H1 (cell line): ENCODE data around the gene ELOVL2. TPM values are rescaled to one million over a fixed set of nuclear protein-coding genes. Genes with fewer than 3 reads are reported as not detected.

Experiments
- BACH1 ChIP-seq: IDR thresholded peaks from 2 replicates; pipeline ENCODE4 v1.6.1; 2012; ENCODE audit warnings: low read length, improper control_type of control experiment
- CTBP2 ChIP-seq: IDR thresholded peaks from 2 replicates; pipeline ENCODE4 v1.7.0; 2011; ENCODE audit warnings: borderline replicate concordance, mild to moderate bottlenecking, moderate library complexity, mixed read lengths, low read length; ENCODE audit not compliant: insufficient read depth, insufficient read length
- polyA plus RNA-seq, 7 experiments: library from polyadenylated mRNA; depleted of rRNA in 3 of 7; stranded (reverse) in 5 of 7; unstranded in 2 of 7; fragments of >200 nt in 5 of 7; fragments of 200-250 nt in 2 of 7; gene quantifications; 1 replicate in 5 of 7; 2 replicates in 1 of 7; 4 replicates in 1 of 7; pipeline versions ENCODE4 v1.2.1 to v1.2.3, GENCODE V29; 2011 to 2013; ENCODE audit warnings: missing spikeins in 2 of 7, mixed read lengths in 2 of 7
- total RNA-seq: library from RNA; stranded (reverse); fragmentation: NEBNext Ultra II Directional; extraction: Animal tissue kit (Norgen Biotek cat#: 25700); gene quantifications from 2 replicates; pipeline ENCODE4 v1.2.1, GENCODE V29; 2021
- TF ChIP-seq, protein P1 (sequence below), 3 experiments: IDR thresholded peaks; 1 replicate in 2 of 3; 2 replicates in 1 of 3; pipeline versions ENCODE4 v1.5.1 to v1.6.1; 2011; ENCODE audit warnings: low read length in 3 of 3, mild to moderate bottlenecking in 3 of 3, inconsistent platforms in 2 of 3, low read depth in 1 of 3, moderate library complexity in 1 of 3; ENCODE audit not compliant: insufficient read depth in 1 of 3; ENCODE audit errors: control extremely low read depth in 1 of 3
- TF ChIP-seq, protein P2 (sequence below): fragments of 300-600 bp; sonication (generic); IDR thresholded peaks from 2 replicates; pipeline ENCODE4 v1.7.1; 2012; ENCODE audit warnings: low read length, moderate library complexity, mild to moderate bottlenecking, inconsistent platforms; ENCODE audit not compliant: insufficient replicate concordance

Gene ELOVL2
- total and polyA plus RNA-seq, 2 of the 8 experiments (the other 6 are each of a cell fraction or from before 2014, with no cell fraction given) = 0.42 to 0.89 TPM

DNA sequence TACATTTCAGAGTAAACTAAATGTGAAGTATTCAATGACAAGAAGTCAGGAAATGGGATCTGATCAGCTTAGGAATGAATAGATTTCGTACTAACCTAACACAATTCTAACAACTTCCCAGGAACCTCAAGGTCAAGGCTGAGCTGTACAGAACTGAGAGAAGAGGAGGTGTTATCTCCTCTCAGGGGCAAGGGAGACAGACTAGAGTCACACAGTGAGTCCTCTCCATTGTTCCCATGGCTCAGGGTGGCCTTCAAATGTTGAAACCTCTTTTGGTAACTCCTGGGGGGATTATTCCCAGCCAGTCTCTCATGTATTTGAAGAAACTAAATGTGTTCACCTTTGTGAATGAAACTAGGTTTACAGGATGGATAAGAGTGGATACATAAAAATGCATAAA lies 27.7 kb downstream of the ELOVL2 start (continued):
- TF ChIP-seq, protein P1, sequence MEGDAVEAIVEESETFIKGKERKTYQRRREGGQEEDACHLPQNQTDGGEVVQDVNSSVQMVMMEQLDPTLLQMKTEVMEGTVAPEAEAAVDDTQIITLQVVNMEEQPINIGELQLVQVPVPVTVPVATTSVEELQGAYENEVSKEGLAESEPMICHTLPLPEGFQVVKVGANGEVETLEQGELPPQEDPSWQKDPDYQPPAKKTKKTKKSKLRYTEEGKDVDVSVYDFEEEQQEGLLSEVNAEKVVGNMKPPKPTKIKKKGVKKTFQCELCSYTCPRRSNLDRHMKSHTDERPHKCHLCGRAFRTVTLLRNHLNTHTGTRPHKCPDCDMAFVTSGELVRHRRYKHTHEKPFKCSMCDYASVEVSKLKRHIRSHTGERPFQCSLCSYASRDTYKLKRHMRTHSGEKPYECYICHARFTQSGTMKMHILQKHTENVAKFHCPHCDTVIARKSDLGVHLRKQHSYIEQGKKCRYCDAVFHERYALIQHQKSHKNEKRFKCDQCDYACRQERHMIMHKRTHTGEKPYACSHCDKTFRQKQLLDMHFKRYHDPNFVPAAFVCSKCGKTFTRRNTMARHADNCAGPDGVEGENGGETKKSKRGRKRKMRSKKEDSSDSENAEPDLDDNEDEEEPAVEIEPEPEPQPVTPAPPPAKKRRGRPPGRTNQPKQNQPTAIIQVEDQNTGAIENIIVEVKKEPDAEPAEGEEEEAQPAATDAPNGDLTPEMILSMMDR (IDR thresholded peaks at IDR 0.05; ENCODE audit: control extremely low read depth in 1 of 3, insufficient read depth in 1 of 3, low read depth in 1 of 3, low read length in 3 of 3) = no peak
- TF ChIP-seq, protein P2, sequence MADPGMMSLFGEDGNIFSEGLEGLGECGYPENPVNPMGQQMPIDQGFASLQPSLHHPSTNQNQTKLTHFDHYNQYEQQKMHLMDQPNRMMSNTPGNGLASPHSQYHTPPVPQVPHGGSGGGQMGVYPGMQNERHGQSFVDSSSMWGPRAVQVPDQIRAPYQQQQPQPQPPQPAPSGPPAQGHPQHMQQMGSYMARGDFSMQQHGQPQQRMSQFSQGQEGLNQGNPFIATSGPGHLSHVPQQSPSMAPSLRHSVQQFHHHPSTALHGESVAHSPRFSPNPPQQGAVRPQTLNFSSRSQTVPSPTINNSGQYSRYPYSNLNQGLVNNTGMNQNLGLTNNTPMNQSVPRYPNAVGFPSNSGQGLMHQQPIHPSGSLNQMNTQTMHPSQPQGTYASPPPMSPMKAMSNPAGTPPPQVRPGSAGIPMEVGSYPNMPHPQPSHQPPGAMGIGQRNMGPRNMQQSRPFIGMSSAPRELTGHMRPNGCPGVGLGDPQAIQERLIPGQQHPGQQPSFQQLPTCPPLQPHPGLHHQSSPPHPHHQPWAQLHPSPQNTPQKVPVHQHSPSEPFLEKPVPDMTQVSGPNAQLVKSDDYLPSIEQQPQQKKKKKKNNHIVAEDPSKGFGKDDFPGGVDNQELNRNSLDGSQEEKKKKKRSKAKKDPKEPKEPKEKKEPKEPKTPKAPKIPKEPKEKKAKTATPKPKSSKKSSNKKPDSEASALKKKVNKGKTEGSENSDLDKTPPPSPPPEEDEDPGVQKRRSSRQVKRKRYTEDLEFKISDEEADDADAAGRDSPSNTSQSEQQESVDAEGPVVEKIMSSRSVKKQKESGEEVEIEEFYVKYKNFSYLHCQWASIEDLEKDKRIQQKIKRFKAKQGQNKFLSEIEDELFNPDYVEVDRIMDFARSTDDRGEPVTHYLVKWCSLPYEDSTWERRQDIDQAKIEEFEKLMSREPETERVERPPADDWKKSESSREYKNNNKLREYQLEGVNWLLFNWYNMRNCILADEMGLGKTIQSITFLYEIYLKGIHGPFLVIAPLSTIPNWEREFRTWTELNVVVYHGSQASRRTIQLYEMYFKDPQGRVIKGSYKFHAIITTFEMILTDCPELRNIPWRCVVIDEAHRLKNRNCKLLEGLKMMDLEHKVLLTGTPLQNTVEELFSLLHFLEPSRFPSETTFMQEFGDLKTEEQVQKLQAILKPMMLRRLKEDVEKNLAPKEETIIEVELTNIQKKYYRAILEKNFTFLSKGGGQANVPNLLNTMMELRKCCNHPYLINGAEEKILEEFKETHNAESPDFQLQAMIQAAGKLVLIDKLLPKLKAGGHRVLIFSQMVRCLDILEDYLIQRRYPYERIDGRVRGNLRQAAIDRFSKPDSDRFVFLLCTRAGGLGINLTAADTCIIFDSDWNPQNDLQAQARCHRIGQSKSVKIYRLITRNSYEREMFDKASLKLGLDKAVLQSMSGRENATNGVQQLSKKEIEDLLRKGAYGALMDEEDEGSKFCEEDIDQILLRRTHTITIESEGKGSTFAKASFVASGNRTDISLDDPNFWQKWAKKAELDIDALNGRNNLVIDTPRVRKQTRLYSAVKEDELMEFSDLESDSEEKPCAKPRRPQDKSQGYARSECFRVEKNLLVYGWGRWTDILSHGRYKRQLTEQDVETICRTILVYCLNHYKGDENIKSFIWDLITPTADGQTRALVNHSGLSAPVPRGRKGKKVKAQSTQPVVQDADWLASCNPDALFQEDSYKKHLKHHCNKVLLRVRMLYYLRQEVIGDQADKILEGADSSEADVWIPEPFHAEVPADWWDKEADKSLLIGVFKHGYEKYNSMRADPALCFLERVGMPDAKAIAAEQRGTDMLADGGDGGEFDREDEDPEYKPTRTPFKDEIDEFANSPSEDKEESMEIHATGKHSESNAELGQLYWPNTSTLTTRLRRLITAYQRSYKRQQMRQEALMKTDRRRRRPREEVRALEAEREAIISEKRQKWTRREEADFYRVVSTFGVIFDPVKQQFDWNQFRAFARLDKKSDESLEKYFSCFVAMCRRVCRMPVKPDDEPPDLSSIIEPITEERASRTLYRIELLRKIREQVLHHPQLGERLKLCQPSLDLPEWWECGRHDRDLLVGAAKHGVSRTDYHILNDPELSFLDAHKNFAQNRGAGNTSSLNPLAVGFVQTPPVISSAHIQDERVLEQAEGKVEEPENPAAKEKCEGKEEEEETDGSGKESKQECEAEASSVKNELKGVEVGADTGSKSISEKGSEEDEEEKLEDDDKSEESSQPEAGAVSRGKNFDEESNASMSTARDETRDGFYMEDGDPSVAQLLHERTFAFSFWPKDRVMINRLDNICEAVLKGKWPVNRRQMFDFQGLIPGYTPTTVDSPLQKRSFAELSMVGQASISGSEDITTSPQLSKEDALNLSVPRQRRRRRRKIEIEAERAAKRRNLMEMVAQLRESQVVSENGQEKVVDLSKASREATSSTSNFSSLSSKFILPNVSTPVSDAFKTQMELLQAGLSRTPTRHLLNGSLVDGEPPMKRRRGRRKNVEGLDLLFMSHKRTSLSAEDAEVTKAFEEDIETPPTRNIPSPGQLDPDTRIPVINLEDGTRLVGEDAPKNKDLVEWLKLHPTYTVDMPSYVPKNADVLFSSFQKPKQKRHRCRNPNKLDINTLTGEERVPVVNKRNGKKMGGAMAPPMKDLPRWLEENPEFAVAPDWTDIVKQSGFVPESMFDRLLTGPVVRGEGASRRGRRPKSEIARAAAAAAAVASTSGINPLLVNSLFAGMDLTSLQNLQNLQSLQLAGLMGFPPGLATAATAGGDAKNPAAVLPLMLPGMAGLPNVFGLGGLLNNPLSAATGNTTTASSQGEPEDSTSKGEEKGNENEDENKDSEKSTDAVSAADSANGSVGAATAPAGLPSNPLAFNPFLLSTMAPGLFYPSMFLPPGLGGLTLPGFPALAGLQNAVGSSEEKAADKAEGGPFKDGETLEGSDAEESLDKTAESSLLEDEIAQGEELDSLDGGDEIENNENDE = no peak
- TF ChIP-seq BACH1 = no peak
- TF ChIP-seq CTBP2 = no peak
